Tibial nerve (tissue), 4 donors: ENCODE results near the gene ARPC1A.

Experiments used
- CTCF ChIP-seq, 5 experiments: fragments of 200-600 bp in 3 of 5; fragments of 450-650 bp in 2 of 5; sonication (generic) in 3 of 5; IDR thresholded peaks; one replicate each; pipeline ENCODE4 v1.5.1; 2016 to 2019; ENCODE audit warnings: antibody characterized with exemption in 5 of 5, mild to moderate bottlenecking in 3 of 5, moderate library complexity in 2 of 5
- EP300 ChIP-seq, 2 donors: sonication (generic); formaldehyde crosslinking; IDR thresholded peaks; one replicate each; pipeline ENCODE4 v1.6.1; 2017; ENCODE audit warnings: antibody characterized with exemption in 2 of 2, mild to moderate bottlenecking in 1 of 2

DNA sequence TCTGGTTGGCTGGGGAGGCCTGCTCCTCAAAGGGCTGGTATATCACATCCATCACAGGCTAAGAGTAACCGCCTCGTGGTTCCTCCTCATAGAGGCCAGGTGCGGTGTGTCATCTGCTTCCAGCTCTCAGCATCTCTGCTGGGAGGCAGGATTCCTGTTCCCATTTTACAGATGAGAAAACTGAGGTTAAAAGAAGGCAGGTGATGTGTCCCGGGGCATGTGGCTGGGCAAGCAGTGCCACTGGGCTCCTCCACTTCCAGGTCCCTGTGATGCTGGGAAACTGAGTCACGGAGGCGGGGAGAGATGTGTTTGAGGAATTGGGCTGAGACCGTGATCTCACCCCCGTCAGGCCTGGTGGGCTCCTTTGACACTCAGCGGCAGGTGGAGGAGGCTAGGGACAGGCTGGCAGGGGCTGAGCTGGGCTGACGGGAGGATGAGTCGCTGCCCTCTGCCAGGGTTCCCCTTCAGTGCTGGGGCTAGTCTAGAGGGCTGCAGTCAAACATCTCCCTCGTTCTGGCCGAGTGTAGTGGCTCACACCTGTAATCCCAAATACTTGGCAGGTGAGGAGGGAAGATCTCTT is 58.2 kb downstream of the ARPC1A start:
- no peak for TF ChIP-seq EP300 (IDR thresholded peaks at IDR 0.05)
- TF ChIP-seq CTCF (IDR thresholded peaks at IDR 0.05), result no peak
